ENCODE measurements around the gene COL5A1. TPM values are rescaled to one million over a fixed set of nuclear protein-coding genes. Genes with fewer than 3 reads are reported as not detected.

Gene COL5A1
- total RNA-seq, 1 experiment from 2014 or later: 10.6 TPM

- Histone ChIP-seq H3K9me3 (ENCODE audit: low read length) (no peaks in the 10 kb centered on the region), H4K20me1 (ENCODE audit: low read length) (no peaks in the 10 kb centered on the region), H3K9ac (ENCODE audit: low read length) (no peak overlapping the region), H3K27ac (ENCODE audit: low read length) (no peak overlapping the region), H3K4me1 (ENCODE audit: insufficient read depth, low read length) (peaks cover 17% of the 10 kb centered on the region), H3K27me3 (ENCODE audit: low read length) (no peaks in the 10 kb centered on the region), H3K4me2 (ENCODE audit: low read length) (no peak overlapping the region), H3K4me3 (ENCODE audit: low read length) (no peak overlapping the region), H2AFZ (ENCODE audit: low read length) (no peak overlapping the region), H3K9me2 (replicated peaks; ENCODE audit: low read length) (no peaks in the 10 kb centered on the region), H3K36me3 (ENCODE audit: low read depth, low read length) (no peaks in the 10 kb centered on the region), H3F3A (ENCODE audit: low read length, unreplicated experiment) (no peaks in the 10 kb centered on the region), H3K79me2 (ENCODE audit: low read length) (no peaks in the 10 kb centered on the region)
- ATAC-seq: no peak
- no peak for TF ChIP-seq CTCF (conservative IDR thresholded peaks at IDR 0.05; ENCODE audit: low read depth, low read length)
- ChIA-PET CTCF (no interaction called here), POLR2A (ENCODE audit: unreplicated experiment) (no interaction called here)
- no peak for DNase-seq
- intact Hi-C loops (cut with micrococcal nuclease): no loop called here
- BruUV-seq (replicated peaks): no TSS peak
Observed at GRCh38 chr9:134605351-134605965, 36.1 kb upstream of the COL5A1 start.

GRCh38 chr9:134605966-134606357, 35.6 kb upstream of the COL5A1 start:
- H3F3A ChIP-seq (ENCODE audit: low read length, unreplicated experiment): no peaks in the 10 kb centered on the region
- peaks cover 17% of the 10 kb centered on the region for H3K4me1 ChIP-seq (ENCODE audit: insufficient read depth, low read length)
- ATAC-seq: no peak
- POLR2A ChIA-PET (ENCODE audit: unreplicated experiment): no interaction called here
- H3K79me2 ChIP-seq (ENCODE audit: low read length): no peaks in the 10 kb centered on the region
- H3K27ac ChIP-seq (ENCODE audit: low read length): no peak overlapping the region
- no peaks in the 10 kb centered on the region for H3K27me3 ChIP-seq (ENCODE audit: low read length)
- no peaks in the 10 kb centered on the region for H3K9me3 ChIP-seq (ENCODE audit: low read length)
- no peaks in the 10 kb centered on the region for H3K36me3 ChIP-seq (ENCODE audit: low read depth, low read length)
- no peak overlapping the region for H3K9ac ChIP-seq (ENCODE audit: low read length)
- BruUV-seq (replicated peaks): no TSS peak
- H3K9me2 ChIP-seq (replicated peaks; ENCODE audit: low read length): no peaks in the 10 kb centered on the region
- no peaks in the 10 kb centered on the region for H4K20me1 ChIP-seq (ENCODE audit: low read length)
- H3K4me2 ChIP-seq (ENCODE audit: low read length): no peak overlapping the region
- H3K4me3 ChIP-seq (ENCODE audit: low read length): no peak overlapping the region
- TF ChIP-seq EZH2phosphoT487 (IDR thresholded peaks at IDR 0.05; ENCODE audit: borderline replicate concordance, low read length) (no peak), EZH2 (IDR thresholded peaks at IDR 0.05; ENCODE audit: low read length, unreplicated experiment) (no peak), CTCF (conservative IDR thresholded peaks at IDR 0.05; ENCODE audit: low read depth, low read length) (no peak)
- DNase-seq: no peak
- CTCF ChIA-PET: no interaction called here
- intact Hi-C loops (cut with micrococcal nuclease): no loop called here
- H2AFZ ChIP-seq (ENCODE audit: low read length): no peak overlapping the region

- no peak overlapping the region for H3K27ac ChIP-seq (ENCODE audit: low read length)
- no peaks in the 10 kb centered on the region for H3K79me2 ChIP-seq (ENCODE audit: low read length)
- ATAC-seq (no peak), DNase-seq (no peak)
- no peaks in the 10 kb centered on the region for H3K36me3 ChIP-seq (ENCODE audit: low read depth, low read length)
- intact Hi-C loops (cut with micrococcal nuclease): no loop called here
- no peaks in the 10 kb centered on the region for H3K27me3 ChIP-seq (ENCODE audit: low read length)
- CTCF ChIA-PET: no interaction called here
- no peaks in the 10 kb centered on the region for H3F3A ChIP-seq (ENCODE audit: low read length, unreplicated experiment)
- no peak overlapping the region for H2AFZ ChIP-seq (ENCODE audit: low read length)
- POLR2A ChIA-PET (ENCODE audit: unreplicated experiment): no interaction called here
- 0 out of 2 replicates have a peak, but pooled peaks cover 3% of the 10 kb centered on the region for H3K9me3 ChIP-seq (ENCODE audit: low read length)
- no peak overlapping the region for H3K4me2 ChIP-seq (ENCODE audit: low read length)
- peaks cover 9% of the 10 kb centered on the region for H3K4me1 ChIP-seq (ENCODE audit: insufficient read depth, low read length)
- no peak overlapping the region for H3K4me3 ChIP-seq (ENCODE audit: low read length)
- BruUV-seq (replicated peaks): no TSS peak
- H3K9ac ChIP-seq (ENCODE audit: low read length): no peak overlapping the region
- TF ChIP-seq EZH2phosphoT487 (IDR thresholded peaks at IDR 0.05; ENCODE audit: borderline replicate concordance, low read length) (no peak), EZH2 (IDR thresholded peaks at IDR 0.05; ENCODE audit: low read length, unreplicated experiment) (no peak)
- no peaks in the 10 kb centered on the region for H4K20me1 ChIP-seq (ENCODE audit: low read length)
- no peaks in the 10 kb centered on the region for H3K9me2 ChIP-seq (replicated peaks; ENCODE audit: low read length)
Observed at GRCh38 chr9:134606951-134607731, 34.5 kb upstream of the COL5A1 start.
